ENCODE results near the gene ZNF169.
"Not testable (repeated sequence)": the region's sequence is repeated elsewhere in the genome, so short reads cannot be mapped to it uniquely, and the experiment has no call there.

Gene ZNF169

GRCh38 chr9:94286116-94286515, 27.0 kb downstream of the ZNF169 start:
- no peak for DNase-seq (ENCODE audit: low read depth, low spot score)

GRCh38 chr9:94287877-94288513, 28.9 kb downstream of the ZNF169 start:
- no peak for DNase-seq (ENCODE audit: low read depth, low spot score)

- no peak for DNase-seq (ENCODE audit: low read depth, low spot score)
These were observed 30.6 kb downstream of the ZNF169 start for GRCh38 chr9:94289691-94290090.

GRCh38 chr9:94298949-94299599, 40.0 kb downstream of the ZNF169 start:
- DNase-seq (ENCODE audit: low read depth, low spot score): no peak

GRCh38 chr9:94300470-94301301, 41.6 kb downstream of the ZNF169 start:
- DNase-seq (ENCODE audit: low read depth, low spot score): no peak

GRCh38 chr9:94301583-94301982, 42.5 kb downstream of the ZNF169 start:
- no peak for DNase-seq (ENCODE audit: low read depth, low spot score)

GRCh38 chr9:94302426-94302825, 43.3 kb downstream of the ZNF169 start:
- DNase-seq (ENCODE audit: low read depth, low spot score): no peak

- DNase-seq (ENCODE audit: low read depth, low spot score): no peak
These were observed 44.2 kb downstream of the ZNF169 start for GRCh38 chr9:94303321-94303720.

- DNase-seq (ENCODE audit: low read depth, low spot score): not testable (repeated sequence)
These were observed 56.2 kb downstream of the ZNF169 start for GRCh38 chr9:94315034-94315984.

- DNase-seq (ENCODE audit: low read depth, low spot score): not testable (repeated sequence)
These were observed 57.1 kb downstream of the ZNF169 start for GRCh38 chr9:94316236-94316635.

- DNase-seq (ENCODE audit: low read depth, low spot score): not testable (repeated sequence)
These were observed 59.0 kb downstream of the ZNF169 start for GRCh38 chr9:94317949-94318657.

GRCh38 chr9:94322342-94322940, 63.3 kb downstream of the ZNF169 start:
- not testable (repeated sequence) for DNase-seq (ENCODE audit: low read depth, low spot score)

- not testable (repeated sequence) for DNase-seq (ENCODE audit: low read depth, low spot score)
These were observed 64.2 kb downstream of the ZNF169 start for GRCh38 chr9:94323153-94323798.

- DNase-seq (ENCODE audit: low read depth, low spot score): not testable (repeated sequence)
These were observed 66.5 kb downstream of the ZNF169 start for GRCh38 chr9:94325583-94325982.

- not testable (repeated sequence) for DNase-seq (ENCODE audit: low read depth, low spot score)
These were observed 69.4 kb downstream of the ZNF169 start, which contains the start of gene NUTM2F for GRCh38 chr9:94328544-94328943. TSS of gene NUTM2F (minus strand) at chr9:94328644. CDS start at chr9:94328623, 21 bp downstream.

GRCh38 chr9:94336445-94336844, 77.3 kb downstream of the ZNF169 start:
- not testable (repeated sequence) for DNase-seq (ENCODE audit: low read depth, low spot score)

GRCh38 chr9:94338723-94339122, 79.6 kb downstream of the ZNF169 start:
- not testable (repeated sequence) for DNase-seq (ENCODE audit: low read depth, low spot score)

GRCh38 chr9:94339657-94340056, 80.6 kb downstream of the ZNF169 start:
- not testable (repeated sequence) for DNase-seq (ENCODE audit: low read depth, low spot score)

GRCh38 chr9:94340750-94341149, 81.7 kb downstream of the ZNF169 start:
- DNase-seq (ENCODE audit: low read depth, low spot score): not testable (repeated sequence)

Measured in iPS DF 19.7 (cell line).